ENCODE results near the gene TTLL13. TPM values are rescaled to one million over a fixed set of nuclear protein-coding genes. Genes with fewer than 3 reads are reported as not detected.
A peak's percentile ranks its signal among the peaks of the same experiment; 100 is the strongest.

The TTLL13 gene
- total and polyA plus RNA-seq, 8 donors, result 0.13 to 0.81 (median 0.31) TPM; not detected in 2

- intact Hi-C loops (cut with DNase I), result no loop called here
- H3K4me3 ChIP-seq, result no peak overlapping the region
- ATAC-seq, result peak; percentile 48
- TF ChIP-seq, protein P1, sequence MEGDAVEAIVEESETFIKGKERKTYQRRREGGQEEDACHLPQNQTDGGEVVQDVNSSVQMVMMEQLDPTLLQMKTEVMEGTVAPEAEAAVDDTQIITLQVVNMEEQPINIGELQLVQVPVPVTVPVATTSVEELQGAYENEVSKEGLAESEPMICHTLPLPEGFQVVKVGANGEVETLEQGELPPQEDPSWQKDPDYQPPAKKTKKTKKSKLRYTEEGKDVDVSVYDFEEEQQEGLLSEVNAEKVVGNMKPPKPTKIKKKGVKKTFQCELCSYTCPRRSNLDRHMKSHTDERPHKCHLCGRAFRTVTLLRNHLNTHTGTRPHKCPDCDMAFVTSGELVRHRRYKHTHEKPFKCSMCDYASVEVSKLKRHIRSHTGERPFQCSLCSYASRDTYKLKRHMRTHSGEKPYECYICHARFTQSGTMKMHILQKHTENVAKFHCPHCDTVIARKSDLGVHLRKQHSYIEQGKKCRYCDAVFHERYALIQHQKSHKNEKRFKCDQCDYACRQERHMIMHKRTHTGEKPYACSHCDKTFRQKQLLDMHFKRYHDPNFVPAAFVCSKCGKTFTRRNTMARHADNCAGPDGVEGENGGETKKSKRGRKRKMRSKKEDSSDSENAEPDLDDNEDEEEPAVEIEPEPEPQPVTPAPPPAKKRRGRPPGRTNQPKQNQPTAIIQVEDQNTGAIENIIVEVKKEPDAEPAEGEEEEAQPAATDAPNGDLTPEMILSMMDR (IDR thresholded peaks at IDR 0.05), result no peak
- no peak for DNase-seq
- no peaks in the 10 kb centered on the region for H3K36me3 ChIP-seq
- no peak overlapping the region for H3K27ac ChIP-seq
- peaks cover 7 to 14% of the 10 kb centered on the region in 2 donors for H3K4me1 ChIP-seq
- no peaks in the 10 kb centered on the region for H3K27me3 ChIP-seq
- no peaks in the 10 kb centered on the region for H3K9me3 ChIP-seq
Observed at GRCh38 chr15:90306560-90306959, 57.2 kb downstream of the TTLL13 start.

- Histone ChIP-seq H3K36me3 (no peaks in the 10 kb centered on the region), H3K4me1 (peaks cover 7 to 14% of the 10 kb centered on the region in 2 donors), H3K4me3 (no peak overlapping the region), H3K9me3 (no peaks in the 10 kb centered on the region), H3K27ac (no peak overlapping the region), H3K27me3 (no peaks in the 10 kb centered on the region)
- ATAC-seq (no peak), DNase-seq (no peak)
- intact Hi-C loops (cut with DNase I), result no loop called here
- TF ChIP-seq, protein P1 (IDR thresholded peaks at IDR 0.05), result no peak
Observed at GRCh38 chr15:90307661-90308060, 58.3 kb downstream of the TTLL13 start.

GRCh38 chr15:90309020-90309419 lies 59.7 kb downstream of the TTLL13 start:
- ATAC-seq, result no peak

More at GRCh38 chr15:90309020-90309419, 59.7 kb downstream of the TTLL13 start:
- Histone ChIP-seq H3K27ac (no peak overlapping the region), H3K36me3 (no peaks in the 10 kb centered on the region), H3K4me1 (peaks cover 7 to 14% of the 10 kb centered on the region in 2 donors), H3K27me3 (no peaks in the 10 kb centered on the region), H3K9me3 (no peaks in the 10 kb centered on the region), H3K4me3 (no peak overlapping the region)
- no peak for DNase-seq
- intact Hi-C loops (cut with DNase I), result no loop called here
- TF ChIP-seq, protein P1 (IDR thresholded peaks at IDR 0.05), result no peak

Other genes starting within 250 kb of the TTLL13 start
- 10 to 100 TPM; 46.2 to 53.7 TPM for gene ZNF710, start 248.2 kb upstream of the TTLL13 start, total RNA-seq
- gene ZNF710, start 248.2 kb upstream of the TTLL13 start, polyA plus RNA-seq (ENCODE audit: insufficient read length in 6 of 6), result 10 to 100 TPM; 27.9 to 43.9 (median 33.6) TPM
- gene IDH2, start 147.1 kb upstream of the TTLL13 start, total RNA-seq, result 10 to 100 TPM; 92.7 to 95.3 TPM
- 100 to 1,000 TPM; 114 to 137 (median 125) TPM for gene IDH2, start 147.1 kb upstream of the TTLL13 start, polyA plus RNA-seq (ENCODE audit: insufficient read length in 6 of 6)
- 10 to 100 TPM; 41.3 to 66.7 TPM for gene SEMA4B, start 48.2 kb upstream of the TTLL13 start, total RNA-seq
- gene SEMA4B, start 48.2 kb upstream of the TTLL13 start, polyA plus RNA-seq (ENCODE audit: insufficient read length in 6 of 6), result 10 to 100 TPM; 22.8 to 30.6 (median 25.2) TPM
- 10 to 100 TPM; 76.2 to 84.6 TPM for gene CIB1, start 15.6 kb upstream of the TTLL13 start, total RNA-seq
- 10 to 100 TPM; 43.4 to 56.9 (median 50.0) TPM for gene CIB1, start 15.6 kb upstream of the TTLL13 start, polyA plus RNA-seq (ENCODE audit: insufficient read length in 6 of 6)
- gene GDPGP1, start 15.3 kb upstream of the TTLL13 start, total RNA-seq, result 1 to 10 TPM; 8.4 to 8.6 TPM
- gene GDPGP1, start 15.3 kb upstream of the TTLL13 start, polyA plus RNA-seq (ENCODE audit: insufficient read length in 6 of 6), result 1 to 10 TPM; 3.4 to 4.7 (median 3.9) TPM
- gene NGRN, start 16.1 kb downstream of the TTLL13 start, total RNA-seq, result 10 to 100 TPM; 73.1 to 81.9 TPM
- 100 to 1,000 TPM; 104 to 121 (median 114) TPM for gene NGRN, start 16.1 kb downstream of the TTLL13 start, polyA plus RNA-seq (ENCODE audit: insufficient read length in 6 of 6)
- 1 to 10 TPM; 3.6 to 5.4 TPM for gene ZNF774, start 102.7 kb downstream of the TTLL13 start, total RNA-seq
- gene ZNF774, start 102.7 kb downstream of the TTLL13 start, polyA plus RNA-seq (ENCODE audit: insufficient read length in 6 of 6), result 1 to 10 TPM; 5.1 to 6.6 (median 6.1) TPM
- 100 to 1,000 TPM; 257 to 296 TPM for gene IQGAP1, start 138.7 kb downstream of the TTLL13 start, total RNA-seq
- gene IQGAP1, start 138.7 kb downstream of the TTLL13 start, polyA plus RNA-seq (ENCODE audit: insufficient read length in 6 of 6), result 100 to 1,000 TPM; 178 to 244 (median 214) TPM